ENCODE data around the gene UNG.
"Not testable (repeated sequence)": the region's sequence is repeated elsewhere in the genome, so short reads cannot be mapped to it uniquely, and the experiment has no call there.

UNG gene
- total RNA-seq, result 8.1 to 22.0 reads per million in 2 donors

DNA sequence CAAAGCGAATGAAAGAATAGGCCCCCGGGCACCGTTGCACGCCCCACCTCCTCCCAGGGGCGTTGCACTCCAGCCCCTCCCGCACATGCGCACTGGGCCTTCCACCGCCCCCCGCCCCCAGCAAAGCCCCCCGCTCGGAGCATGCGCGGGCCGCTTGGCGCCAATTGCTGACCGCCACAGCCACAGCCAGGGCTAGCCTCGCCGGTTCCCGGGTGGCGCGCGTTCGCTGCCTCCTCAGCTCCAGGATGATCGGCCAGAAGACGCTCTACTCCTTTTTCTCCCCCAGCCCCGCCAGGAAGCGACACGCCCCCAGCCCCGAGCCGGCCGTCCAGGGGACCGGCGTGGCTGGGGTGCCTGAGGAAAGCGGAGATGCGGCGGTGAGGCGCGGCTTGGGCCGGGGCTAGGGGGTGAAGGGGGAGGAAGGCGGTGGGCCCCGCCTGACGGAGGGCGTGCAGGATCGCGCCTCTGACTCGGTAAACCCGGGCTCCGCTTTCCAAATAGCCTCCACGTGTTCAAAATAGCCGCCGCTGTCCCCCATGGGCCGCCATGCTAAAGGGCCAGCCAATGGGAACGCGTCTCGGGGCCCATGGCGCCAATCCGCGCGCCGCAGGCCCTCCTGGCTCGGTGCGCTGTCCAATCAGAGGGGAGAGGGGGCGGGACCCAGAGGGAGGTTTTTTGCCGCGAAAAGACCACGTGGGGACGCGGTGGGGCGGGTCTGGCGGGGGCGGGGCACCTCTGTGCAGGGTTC is at the start of gene UNG:
Gene UNG (plus strand): TSS at position 163 of the 748 bp plus-strand sequence. CDS start 83 bp downstream, at position 246.
- peak; percentile 90 to 97 (median 95) for DNase-seq

DNA sequence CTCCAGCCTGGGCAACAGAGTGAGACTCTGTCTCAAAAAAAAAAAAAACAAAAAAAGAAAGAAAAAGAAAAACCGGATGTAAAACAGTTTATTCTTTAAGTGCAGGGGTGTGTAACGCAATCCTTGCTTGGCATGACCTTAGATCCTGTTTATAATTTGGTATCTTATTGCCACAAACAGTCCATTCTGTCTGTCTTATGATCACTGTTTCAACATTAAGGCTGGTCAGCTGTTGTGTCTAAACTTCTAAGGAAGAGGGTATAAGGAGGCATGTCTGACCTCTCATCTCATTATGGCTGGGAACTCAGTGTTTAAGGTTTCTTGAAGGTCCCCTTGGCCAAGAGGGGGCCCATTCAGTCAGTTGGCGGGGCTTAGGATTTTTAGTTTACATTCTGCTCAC is 48.7 kb upstream of the UNG start:
- DNase-seq, result not testable (repeated sequence)

DNA sequence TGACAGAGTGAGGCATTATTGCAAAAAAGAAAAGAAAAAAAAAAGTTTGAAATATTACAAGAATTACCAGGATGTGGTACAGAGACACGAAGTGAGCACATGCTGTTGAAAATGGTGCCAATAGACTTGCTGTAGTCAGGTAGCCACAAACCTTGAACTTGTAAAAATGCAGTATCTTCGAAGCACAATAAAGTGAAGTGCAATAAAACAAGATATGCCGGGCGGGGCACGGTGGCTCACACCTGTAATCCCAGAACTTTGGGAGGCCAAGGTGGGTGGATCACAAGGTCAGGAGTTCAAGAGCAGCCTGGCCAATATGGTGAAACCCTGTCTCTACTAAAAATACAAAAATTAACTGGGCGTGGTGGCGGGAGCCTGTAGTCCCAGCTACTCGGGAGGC is 47.6 kb upstream of the UNG start:
- not testable (repeated sequence) for DNase-seq

DNA sequence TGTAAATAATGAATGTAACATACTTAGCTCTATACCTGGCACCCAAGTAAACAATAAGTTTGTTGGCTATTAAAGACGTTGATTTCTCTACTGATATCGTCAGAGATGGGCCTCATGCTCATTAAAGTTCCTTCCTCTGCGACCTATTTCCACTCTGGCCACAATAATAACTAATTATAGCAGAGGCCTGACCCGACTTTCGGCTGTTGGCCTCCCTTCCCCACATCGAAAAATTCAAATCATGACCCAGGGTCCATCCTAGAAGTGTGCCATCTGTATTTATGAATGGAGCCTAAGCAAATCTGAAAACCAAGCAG is 45.3 kb upstream of the UNG start:
- no peak for DNase-seq

DNA sequence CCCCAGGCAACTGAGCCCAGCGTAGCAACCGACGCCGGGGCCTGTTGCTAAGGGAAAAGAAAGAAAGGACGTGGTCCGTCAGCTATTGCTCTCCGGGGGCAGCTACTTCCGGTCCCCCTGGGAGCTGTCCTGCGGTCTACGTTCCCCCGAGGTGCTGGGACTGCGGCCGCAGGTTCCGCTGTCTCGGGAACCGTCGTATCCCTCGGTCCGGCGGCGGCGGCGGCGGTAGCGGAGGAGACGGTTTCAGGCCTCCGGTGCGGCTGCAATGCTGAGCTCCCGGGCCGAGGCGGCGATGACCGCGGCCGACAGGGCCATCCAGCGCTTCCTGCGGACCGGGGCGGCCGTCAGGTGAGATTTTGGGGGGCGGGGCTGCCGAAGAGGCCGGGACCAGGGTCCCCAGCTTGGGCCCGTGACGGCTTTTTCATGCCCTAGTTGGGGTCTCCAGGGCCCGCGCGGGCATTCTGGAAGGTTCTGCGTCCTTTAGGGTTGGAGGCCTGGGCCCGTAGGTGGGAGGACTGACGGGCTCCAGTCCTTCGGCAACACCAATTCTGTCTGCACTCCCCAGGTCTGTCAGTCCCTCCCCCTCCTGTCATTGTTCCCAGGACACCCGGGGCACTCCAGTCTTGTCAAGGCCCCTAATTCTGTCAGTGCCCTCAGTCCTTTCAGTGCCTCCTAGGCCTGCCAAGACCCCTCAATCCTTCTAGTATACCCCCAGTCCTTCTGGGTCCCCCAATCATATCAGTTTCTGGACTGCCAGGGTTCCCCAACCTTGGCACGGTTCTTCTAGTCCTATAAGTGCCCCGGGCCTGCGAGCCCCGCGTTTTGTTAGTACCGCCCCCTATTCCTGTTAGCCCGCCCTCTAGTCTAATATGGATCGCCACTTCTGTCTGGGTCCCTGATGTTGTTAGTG is 44.7 kb upstream of the UNG start, which contains the start of gene USP30:
Gene USP30 (plus strand): TSS at position 163 of the 910 bp plus-strand sequence. CDS start 103 bp downstream, at position 266.
- peak; percentile 58 to 91 (median 73) for DNase-seq

DNA sequence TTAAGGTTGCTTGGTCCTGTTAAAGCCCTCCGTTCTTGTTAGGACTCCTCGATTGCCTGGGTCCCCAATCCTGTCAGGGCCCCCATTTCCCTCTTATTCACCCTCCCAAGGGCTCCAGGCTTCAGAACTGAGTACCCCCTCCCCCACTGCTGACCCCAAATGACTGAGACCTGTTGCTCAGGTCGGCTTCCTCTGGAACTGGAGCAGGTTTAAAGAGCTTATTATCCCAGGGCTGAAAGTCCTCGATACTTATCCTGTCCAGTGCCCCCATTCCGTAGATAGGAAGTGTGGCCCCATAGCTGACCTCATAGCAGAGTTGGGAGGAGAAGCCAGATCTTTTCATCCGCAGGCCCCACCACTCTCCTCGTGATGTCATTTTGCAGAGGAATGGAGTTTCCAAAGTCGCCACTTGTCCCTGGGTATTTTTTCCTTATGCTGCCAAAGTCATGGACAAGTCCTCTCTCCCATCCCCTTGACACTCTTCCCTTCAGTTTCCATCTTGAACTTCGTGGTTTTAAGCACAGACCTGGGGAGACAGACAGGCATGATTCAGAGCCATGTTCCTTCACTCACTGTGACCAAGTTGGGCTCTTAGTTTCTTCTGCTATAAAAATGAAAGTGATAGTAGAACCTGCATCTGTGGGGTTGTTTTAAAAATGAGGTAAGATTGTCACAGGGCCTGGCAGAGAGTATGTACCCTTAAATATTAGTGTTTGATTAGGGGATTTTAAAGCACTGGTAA is 43.8 kb upstream of the UNG start:
- peak in 2 of 5 experiments; percentile 42 to 69 for DNase-seq

DNA sequence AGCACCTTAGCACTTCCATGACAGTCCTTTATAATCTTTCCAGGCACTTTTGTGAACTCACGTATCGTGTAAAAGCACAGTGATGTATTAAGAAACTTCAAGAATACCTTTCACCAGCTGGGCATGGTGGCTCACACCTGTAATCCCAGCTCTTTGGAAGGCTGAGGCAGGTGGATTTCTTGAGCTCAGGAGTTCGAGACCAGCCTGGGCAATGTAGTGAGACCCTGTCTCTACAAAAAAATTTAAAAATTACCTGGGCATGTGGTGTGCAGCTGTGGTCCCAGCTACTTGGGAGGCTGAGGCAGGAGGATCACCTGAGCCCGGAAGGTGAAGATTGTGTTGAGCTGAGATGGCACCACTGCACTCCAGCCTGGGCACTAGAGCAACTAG is 43.3 kb upstream of the UNG start:
- not testable (repeated sequence) for DNase-seq

DNA sequence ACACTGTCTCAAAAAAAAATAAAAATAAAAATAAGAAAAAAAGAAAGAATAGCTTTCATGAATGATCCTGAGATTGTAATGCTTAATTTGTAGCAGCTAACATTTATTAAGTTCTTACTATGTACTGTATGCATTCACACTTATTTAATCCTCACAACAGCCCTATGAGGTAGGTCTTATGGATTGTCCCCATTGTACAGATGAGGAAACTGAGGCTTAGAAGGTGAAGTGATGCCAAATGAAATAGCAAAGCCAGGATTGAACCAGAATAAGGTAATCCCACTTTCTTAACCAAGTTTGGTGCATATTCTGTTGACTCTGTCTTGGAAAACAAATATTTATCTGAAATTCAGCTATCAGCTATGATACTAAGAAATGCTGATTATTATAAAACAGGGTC is 42.9 kb upstream of the UNG start:
- DNase-seq, result no peak

DNA sequence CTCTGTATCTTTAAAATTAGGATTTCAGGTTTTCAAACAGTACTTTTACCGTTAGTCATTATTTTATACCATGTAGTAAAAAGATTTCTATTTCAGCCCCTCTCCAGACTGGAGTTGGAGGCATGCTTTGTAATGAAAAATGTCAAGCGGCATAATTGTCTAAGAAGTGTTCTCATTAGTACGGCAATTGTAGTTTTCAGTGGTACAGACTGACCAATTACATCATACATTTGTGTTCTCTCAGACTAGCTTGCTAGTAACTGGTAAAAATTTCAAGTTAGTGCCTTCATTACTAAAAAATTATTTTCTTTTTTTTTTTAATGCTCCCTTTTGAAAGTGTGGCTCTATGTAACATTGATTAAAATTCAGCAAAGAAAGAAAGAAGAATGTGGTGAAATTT is 40.5 kb upstream of the UNG start:
- DNase-seq, result no peak

DNA sequence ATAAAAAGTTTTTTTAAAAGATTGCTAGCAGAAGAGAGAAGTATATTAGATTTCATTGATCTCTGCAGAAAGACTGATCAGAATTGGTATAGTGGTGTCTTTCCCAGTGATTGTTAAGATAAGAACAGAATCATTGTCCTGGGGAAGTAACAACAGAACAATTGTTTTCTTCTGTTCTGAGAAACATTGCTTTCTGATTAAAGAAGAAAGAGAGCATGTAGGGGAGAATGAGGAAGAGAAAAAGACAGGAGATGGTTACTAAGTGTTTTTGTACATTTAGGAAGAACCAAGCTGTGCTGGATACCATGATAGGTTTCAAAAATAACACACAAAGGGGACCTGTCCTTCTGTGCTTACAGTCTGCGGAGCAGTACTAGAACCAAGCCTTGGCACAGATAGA is 40.0 kb upstream of the UNG start:
- DNase-seq, result no peak

DNA sequence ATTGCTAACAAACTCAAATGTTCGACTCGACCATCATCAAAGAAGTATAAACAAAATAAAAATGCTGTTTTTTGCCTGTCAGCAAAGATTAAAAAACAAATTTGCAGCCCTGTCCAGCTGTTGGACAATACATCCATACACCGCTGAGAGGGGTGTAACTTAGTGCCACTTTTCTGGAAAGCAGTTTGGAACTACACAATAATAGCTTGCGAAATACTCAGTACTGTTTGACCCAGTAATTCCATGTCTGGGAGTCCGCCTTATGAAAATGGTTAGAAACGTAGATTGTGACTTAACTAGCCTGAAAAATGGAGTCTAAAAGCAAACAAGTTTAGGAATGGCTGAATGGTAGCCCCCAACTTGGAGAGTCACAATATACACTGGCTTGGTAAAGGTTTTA is 38.6 kb upstream of the UNG start:
- no peak for DNase-seq

DNA sequence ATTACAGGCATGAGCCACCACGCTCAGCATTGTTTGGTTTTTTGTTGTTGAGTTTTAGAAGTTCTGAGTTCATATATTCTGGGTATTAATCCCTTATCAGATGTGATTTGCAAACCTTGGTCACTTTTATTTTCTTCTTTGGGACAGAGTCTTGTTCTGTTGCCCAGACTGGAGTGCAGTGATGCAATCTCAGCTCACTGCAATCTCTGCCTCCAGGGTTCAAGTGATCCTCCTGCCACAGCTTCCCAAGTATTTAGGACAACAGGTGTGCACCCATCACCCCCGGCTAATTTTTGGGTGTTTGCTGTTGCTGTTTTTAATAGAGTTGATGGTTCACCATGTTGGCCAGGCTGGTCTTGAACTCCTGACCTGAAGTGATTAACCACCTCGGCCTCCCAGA is 33.3 kb upstream of the UNG start:
- no peak for DNase-seq

DNA sequence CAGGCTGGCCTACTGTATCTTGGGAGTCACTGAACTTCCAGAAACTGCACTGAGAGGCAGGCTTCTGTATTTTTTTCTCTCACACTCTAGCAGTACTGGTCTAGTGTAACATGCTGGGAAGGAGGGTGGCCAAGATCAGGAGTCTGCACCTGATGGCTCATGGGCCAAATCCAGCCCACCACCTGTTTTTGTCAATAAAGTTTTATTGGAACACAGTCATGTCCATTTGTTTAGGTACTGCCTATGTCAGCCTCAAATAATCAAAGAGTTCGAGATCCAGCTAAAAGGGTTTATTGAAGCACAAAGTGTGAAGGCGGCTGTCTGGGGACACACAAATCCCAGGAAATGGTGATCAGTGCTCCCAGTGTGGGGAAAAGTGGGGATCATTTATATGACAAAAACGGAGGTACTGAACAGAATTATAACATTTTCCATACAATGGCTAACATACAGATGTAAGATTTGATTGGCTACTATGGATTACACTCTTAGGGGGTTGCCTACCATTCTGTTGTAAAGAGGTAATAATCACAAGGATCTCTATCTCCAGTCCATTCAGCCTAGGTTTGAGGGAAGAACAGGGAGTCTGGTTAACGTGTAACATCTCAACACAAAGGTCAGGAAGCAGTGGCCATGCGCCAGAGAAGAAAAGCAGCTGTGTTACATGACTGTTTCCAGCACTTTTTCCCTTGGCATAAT is 32.1 kb upstream of the UNG start:
- DNase-seq, result no peak

DNA sequence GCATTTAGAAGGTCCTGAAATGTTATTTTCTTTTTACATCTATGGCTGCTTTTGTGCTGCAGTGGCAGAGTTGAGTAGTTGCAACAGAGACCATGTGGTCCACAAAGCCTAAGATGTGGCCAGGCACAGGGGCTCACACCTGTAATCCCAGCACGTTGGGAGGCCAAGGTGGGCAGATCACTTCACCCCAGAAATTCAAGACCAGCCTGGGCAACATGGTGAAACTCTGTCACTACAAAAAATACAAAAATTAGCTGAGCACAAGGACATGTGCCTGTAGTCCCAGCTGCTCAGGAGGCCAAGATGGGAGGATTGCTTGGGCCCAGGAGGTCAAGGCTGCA is 31.6 kb upstream of the UNG start:
- DNase-seq, result no peak

DNA sequence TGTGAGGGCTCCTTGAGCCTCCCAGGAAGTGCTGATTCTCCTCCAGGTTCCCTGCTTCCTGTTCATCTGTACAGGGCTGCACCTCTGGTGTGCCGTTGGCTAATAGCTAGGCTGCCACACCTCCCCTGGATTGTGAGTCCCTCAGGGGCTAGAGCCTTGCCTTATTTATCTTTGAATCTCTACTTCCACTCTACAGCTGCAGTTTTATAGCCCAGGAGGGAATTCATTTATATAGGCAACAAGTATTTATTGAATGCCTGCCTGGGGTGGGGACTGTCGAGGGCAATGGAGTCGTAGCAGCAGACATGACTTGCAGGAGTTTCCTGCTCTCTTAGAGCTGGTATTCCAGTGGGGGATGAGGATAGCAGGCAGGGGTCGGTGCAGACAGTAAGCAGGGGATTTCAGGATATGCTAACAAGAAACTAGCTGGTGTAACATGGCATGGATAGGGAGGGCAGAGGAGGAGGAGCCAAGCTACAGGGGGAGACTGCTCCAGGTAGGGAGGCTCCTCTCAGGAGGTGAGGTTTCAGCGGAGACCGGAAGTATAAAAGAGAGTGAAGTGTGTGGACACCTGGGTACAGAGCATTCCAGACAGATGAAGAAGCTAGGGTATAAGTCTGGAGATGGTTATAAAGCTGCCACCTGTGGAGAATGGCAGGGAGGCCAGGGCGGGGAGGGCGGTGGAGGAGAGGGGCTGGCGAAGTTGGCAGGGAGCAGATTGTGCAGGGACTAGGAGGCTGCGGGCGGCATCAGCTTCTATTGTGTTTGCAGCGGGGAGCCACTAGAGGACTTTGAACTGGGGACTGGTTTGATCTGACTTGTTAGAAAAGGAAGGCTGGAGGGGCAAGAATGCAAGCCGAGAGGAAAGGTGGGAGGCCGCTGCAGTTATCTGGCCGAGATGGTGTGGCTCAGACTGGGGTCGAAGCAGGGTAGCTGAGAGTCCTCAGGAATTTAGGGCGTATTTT is 27.8 kb upstream of the UNG start:
- no peak for DNase-seq

DNA sequence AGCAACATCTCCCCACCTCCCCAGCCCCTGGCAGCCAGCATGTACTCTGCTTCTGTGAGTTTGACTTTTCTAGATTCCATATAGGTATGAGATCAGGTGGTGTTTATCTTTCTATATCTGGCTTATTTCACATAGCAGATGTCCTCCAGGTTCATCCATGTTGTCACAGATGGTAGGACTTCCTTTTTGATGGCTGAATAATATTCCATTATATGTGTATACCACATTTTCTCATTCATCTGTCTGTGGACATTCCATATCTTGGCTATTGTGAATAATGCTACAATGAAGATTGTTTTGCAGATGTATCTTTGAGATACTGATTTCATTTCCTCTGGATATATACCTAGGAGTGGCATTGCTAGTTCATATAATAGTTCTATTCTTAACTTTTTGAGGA is 22.5 kb upstream of the UNG start:
- no peak for DNase-seq

DNA sequence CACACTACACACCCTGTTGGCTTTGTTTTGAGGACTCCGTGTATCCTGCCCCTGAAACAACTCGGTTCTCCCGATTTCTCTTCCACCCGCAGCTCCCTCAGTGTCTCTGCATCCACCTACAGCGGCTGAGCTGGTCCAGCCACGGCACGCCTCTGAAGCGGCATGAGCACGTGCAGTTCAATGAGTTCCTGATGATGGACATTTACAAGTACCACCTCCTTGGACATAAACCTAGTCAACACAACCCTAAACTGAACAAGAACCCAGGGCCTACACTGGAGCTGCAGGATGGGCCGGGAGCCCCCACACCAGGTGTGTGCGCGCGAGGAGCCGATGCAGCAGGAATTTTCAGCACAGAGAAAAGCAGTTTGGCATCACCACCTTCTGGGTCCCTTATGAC is 14.6 kb upstream of the UNG start:
- no peak for DNase-seq

DNA sequence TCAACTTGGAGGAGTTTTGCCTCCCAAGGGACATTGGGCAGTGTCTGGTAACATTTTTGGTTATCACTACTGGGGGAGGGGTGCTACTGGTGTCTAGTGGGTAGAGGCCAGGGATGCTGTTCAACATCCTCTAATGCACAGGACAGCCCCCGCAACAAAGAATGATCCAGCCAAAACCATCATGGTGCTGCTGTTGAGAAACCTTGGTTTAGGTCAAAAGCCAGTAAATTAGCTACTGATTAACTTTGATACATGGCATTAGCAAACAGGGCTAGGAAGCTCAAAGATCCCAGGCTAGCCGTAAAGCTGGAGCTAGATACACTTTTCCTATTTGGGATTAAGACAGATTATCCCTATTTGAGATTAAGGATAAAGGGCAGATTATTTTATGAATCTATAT is 13.0 kb upstream of the UNG start:
- DNase-seq, result no peak

DNA sequence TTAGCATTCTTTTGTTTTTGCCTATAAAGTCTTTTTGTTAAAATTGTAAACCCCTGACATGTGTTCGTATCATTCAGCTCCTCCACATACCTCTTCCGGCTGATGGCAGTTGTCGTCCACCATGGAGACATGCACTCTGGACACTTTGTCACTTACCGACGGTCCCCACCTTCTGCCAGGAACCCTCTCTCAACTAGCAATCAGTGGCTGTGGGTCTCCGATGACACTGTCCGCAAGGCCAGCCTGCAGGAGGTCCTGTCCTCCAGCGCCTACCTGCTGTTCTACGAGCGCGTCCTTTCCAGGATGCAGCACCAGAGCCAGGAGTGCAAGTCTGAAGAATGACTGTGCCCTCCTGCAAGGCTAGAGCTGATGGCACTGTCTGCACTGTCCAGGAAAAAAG is 11.8 kb upstream of the UNG start:
- DNase-seq, result no peak

DNA sequence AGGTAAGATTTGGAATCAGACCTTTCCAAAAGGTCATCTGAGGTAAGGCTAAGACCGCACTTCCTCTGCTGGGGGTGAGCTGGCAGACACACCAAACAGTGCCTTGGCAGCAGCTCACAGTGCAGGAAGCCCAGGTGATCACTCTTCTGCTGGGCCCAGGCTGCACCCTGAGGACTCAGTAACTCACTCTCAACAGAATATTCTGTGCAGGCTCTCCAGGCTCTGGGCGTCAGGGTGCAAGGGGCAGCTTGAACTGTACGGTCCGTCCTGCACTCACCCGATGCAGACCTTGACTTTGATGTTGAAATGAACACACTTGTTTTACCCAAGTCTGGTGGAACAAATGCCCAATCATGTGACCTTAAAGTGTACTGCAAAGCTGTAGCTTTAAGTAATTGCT is 10.1 kb upstream of the UNG start:
- DNase-seq, result no peak

DNA sequence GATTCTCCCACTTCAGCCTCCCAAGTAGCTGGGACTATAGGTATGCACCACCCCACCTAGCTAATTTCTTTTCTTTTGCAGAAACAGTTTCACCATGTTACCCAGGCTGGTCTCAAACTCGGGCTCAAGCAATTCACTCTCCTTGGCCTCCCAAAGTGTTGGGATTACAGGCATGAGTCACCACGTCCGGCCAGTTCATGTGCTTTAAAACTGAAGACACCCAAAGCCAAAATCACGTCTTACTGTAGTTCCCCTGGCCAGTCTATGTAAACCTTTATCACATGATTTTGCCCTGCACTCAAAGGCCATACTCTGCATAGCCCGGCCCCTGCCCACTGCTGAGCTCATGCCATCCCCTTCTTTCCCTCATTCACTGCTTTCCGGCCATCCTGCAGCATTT is 8.6 kb upstream of the UNG start:
- no peak for DNase-seq

DNA sequence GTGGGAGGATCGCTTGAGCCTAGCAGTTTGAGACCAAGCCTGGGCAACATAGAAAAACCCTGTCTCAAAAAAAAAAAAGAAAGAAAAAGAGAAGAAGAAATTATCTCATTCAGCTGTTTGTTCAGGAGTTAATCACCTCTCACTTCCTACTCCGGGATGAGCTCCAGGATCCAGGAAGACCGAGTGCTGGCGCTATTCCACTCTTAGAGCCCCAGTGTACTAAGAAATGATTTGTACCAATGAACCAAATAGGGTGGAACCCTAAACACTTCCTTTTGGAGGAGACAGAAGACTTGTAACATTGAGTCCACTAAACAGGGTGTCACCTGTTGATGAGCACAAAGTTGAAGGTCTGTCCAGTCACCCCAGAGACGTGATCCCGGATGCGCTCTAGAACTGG is 7.7 kb upstream of the UNG start:
- no peak for DNase-seq

Measured in T-helper 2 cell (primary cell).